NCI-H146 treated with DMSO at 0.1 percent for 48 hours (cell line): ENCODE data around the gene TM4SF18.
"Not testable (repeated sequence)": the region's sequence is repeated elsewhere in the genome, so short reads cannot be mapped to it uniquely, and the experiment has no call there.

Source experiments
- DNase-seq: peaks from one replicate; lab custom pipeline; 2025; ENCODE audit not compliant: unreplicated experiment; lab: John Stamatoyannopoulos, UW

Gene TM4SF18, protein sequence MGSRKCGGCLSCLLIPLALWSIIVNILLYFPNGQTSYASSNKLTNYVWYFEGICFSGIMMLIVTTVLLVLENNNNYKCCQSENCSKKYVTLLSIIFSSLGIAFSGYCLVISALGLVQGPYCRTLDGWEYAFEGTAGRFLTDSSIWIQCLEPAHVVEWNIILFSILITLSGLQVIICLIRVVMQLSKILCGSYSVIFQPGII

GRCh38 chr3:149333176-149333859, at the start of gene TM4SF18:
Gene TM4SF18 (minus strand): TSS chr3:149333636. CDS start chr3:149333382, 254 bp downstream.
- no peak for DNase-seq

DNA sequence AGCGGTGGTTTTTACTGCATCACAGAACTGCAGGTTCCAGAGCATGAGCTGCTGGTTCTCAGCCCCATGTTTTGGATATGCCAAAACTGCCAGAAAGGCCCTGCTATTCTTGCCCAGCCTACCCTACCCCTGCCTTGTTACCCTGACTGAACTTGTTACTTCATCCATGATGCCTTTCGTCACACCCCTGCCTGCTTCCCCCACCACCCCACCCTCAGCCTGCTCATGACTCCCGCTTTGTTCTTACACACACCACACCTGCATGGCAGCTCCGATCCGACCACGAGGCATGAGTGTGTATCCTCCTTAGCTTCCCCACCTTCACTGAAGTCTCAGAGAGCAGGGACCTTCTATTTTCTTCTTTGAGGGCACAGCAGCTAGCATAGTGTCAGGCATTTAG, 49.1 kb upstream of the TM4SF18 start:
- DNase-seq, result no peak

GRCh38 chr3:149382101-149382467, 48.6 kb upstream of the TM4SF18 start:
- DNase-seq, result no peak

- no peak for DNase-seq
These were observed 48.0 kb upstream of the TM4SF18 start for GRCh38 chr3:149381173-149382100.

DNA sequence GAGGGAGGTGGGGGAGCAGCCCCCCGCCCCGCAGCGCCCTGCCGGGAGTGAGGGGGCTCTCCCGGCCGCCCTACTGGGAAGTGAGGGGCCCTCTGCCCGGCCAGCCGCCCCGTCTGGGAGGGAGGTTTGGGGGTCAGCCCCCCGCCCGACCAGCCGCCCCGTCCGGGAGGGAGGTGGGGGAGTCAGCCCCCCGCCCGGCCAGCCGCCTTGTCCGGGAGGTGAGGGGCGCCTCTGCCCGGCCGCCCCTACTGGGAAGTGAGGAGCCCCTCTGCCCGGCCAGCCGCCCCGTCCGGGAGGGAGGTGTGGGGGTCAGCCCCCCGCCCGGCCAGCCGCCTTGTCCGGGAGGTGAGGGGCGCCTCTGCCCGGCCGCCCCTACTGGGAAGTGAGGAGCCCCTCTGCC, 46.8 kb upstream of the TM4SF18 start:
- not testable (repeated sequence) for DNase-seq

GRCh38 chr3:149378478-149379309, 45.3 kb upstream of the TM4SF18 start:
- no peak for DNase-seq

- DNase-seq, result peak; percentile 57
These were observed 44.2 kb upstream of the TM4SF18 start, which contains the start of gene TM4SF1 for GRCh38 chr3:149377408-149378364. Gene TM4SF1 (minus strand): TSS chr3:149377649. CDS start chr3:149377547, 102 bp downstream.

DNA sequence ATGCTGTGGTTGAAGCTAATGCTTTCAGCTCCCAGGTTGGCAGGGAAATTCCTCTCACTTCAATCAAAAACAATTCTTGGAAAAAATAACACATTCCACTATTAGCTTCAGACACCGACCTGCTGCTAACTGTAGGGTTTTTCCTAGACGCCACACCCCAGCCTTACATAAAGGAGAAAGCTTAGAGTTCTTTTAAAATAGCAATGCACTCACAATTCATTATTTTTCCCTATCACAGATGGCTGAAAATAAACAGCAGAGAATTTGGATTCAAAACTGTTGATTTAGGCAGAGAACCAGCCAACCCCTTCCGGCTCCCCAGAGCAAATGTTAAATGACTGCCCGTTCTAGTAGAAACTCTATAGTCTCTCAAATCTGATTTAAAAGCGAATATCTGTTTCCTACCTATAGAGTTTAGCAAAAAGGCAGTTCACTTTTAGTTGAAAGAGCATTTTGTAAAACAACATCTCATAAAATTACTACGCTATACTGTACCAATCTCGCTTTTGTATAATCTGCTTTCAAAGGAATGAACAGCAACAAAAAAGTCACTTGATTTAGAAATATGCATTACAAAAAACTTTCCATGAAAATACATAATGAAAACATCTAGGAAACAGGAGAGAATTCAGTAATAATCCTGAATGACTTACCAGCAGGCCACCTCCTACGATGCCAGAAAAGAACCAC, 43.4 kb upstream of the TM4SF18 start:
- peak; percentile 42 for DNase-seq

DNA sequence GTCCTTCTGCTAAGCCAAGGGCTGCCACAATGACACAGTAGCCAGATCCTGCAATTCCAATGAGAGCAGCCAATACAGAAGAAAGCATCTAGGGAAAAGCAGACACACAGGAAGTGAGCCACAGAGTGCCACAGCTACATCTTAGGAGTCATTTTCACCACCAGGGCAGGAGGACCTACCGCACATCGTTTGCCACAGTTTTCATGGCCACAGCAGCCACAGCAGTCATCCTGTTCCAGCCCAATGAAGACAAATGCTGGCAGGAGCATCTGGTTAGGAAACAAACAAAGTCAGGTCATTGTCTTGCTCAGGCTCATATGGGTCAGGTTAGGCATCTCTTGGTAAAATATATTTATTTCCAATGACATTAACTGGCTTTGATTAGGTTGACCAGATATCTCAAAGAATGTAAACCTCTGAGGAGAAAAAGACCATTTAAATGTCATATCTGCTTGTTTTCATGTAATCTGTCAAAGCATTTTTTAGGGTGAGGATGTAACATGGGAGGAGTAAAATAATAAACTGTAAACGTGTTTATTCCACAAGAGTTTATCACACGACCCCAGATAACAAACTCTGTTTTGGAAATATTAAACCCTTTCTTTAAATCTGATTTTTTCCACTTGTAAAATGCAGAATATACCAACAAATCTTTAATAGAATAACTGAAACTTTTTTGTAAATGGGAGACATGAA, 42.2 kb upstream of the TM4SF18 start:
- no peak for DNase-seq

DNA sequence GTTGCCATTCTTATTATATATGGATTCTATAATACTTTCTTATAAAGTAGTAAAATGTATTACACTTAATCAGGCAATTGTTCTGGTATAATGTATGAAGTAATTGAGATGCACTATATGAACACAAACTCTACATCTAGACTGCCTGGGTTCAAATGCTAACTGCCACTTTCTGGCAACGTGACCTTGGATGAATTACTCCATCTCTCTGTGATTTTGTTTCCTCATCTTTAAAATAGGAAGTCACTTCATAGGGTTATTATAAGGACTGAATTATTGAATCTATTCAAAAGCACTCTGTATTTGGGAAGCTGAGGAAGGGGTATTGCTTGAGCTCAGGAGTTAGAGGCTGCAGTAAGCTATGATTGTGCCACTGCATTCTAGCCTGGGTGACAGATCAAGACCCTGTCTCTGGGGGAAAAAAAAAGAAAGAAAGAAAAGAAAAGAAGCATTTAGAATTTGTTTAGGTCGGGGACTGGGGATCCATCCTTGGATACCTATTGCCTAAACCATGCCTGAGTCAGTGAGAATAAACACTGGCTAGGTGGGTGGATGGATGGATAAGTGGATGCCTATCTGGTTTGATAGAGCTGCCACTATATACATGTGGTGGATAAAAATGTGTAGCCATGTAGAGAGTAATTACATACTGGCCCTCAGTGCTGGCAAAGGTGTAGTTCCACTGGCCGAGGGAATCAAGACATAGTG, 41.5 kb upstream of the TM4SF18 start:
- DNase-seq, result no peak

- DNase-seq, result no peak
These were observed 41.0 kb upstream of the TM4SF18 start for GRCh38 chr3:149374391-149374790.

- DNase-seq, result no peak
These were observed 40.0 kb upstream of the TM4SF18 start for GRCh38 chr3:149373235-149374125.

GRCh38 chr3:149371723-149372114, 38.3 kb upstream of the TM4SF18 start:
- DNase-seq, result no peak

GRCh38 chr3:149371001-149371722, 37.7 kb upstream of the TM4SF18 start:
- peak; percentile 49 for DNase-seq

GRCh38 chr3:149369991-149370866, 36.8 kb upstream of the TM4SF18 start:
- DNase-seq, result no peak
